Adrenal gland (tissue), 5 donors: ENCODE results near the gene AK5.

ENCODE experiments used
- POLR2A ChIP-seq, 2 donors: fragments of 450-650 bp; IDR thresholded peaks; one replicate each; pipeline ENCODE4 v1.6.1; 2017; ENCODE audit warnings: antibody characterized with exemption in 2 of 2, mild to moderate bottlenecking in 2 of 2, moderate library complexity in 1 of 2
- TF ChIP-seq, protein P1 (sequence below), 6 experiments: fragments of 450-650 bp in 4 of 6; fragments of 200-600 bp in 2 of 6; sonication (generic) in 1 of 6; IDR thresholded peaks; 1 replicate in 5 of 6; 2 replicates in 1 of 6; pipeline versions ENCODE4 v1.5.1 to v1.8.0; 2016 to 2021; ENCODE audit warnings: antibody characterized with exemption in 6 of 6, mild to moderate bottlenecking in 2 of 6, moderate library complexity in 1 of 6
- donor health status: DM: no; HTN: no; CAD: no.

GRCh38 chr1:77322061-77322900, 40.5 kb downstream of the AK5 start:
- TF ChIP-seq, protein P1, sequence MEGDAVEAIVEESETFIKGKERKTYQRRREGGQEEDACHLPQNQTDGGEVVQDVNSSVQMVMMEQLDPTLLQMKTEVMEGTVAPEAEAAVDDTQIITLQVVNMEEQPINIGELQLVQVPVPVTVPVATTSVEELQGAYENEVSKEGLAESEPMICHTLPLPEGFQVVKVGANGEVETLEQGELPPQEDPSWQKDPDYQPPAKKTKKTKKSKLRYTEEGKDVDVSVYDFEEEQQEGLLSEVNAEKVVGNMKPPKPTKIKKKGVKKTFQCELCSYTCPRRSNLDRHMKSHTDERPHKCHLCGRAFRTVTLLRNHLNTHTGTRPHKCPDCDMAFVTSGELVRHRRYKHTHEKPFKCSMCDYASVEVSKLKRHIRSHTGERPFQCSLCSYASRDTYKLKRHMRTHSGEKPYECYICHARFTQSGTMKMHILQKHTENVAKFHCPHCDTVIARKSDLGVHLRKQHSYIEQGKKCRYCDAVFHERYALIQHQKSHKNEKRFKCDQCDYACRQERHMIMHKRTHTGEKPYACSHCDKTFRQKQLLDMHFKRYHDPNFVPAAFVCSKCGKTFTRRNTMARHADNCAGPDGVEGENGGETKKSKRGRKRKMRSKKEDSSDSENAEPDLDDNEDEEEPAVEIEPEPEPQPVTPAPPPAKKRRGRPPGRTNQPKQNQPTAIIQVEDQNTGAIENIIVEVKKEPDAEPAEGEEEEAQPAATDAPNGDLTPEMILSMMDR (IDR thresholded peaks at IDR 0.05): no peak
- no peak for TF ChIP-seq POLR2A (IDR thresholded peaks at IDR 0.05)
